Epithelial cell of esophagus (primary cell): Measurements from ENCODE around the gene FHDC1.

Experiments used
- DNase-seq: peaks from one replicate; pipeline ENCODE4 v3.0.0; 2010; ENCODE audit warnings: low read depth
- H3K4me3 ChIP-seq: 2 replicates; pipeline ENCODE4 v1.5.1; 2011; ENCODE audit warnings: mild to moderate bottlenecking, low read length, control low read depth
- CTCF ChIP-seq: IDR thresholded peaks from 2 replicates; pipeline ENCODE4 v1.5.1; 2011; ENCODE audit warnings: low read depth, mild to moderate bottlenecking, low read length, control low read depth, inconsistent platforms; ENCODE audit not compliant: insufficient read depth; ENCODE audit errors: missing control alignments

Gene FHDC1

GRCh38 chr4:152900395-152900794, 35.7 kb upstream of the FHDC1 start:
- H3K4me3 ChIP-seq = no peak overlapping the region
- DNase-seq = no peak
- no peak for TF ChIP-seq CTCF

DNA sequence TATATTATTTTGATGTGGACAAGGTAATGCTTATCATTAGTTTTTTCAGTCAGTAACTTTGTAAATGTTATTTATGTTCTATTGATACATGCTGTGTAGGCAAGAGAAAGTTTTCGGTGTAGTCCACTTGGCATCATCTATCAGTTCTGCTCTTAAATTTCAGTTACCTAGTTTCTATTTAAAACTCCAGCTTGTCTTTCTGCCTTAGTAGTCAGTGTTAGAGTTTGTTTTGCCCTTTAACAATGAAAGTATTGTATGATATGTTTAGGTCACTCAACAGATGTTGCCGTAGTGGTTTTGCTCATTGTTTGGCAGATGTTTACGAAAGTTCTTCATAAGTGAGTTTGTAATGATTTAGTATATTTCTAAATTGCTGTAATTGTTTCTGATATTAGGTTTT, 34.9 kb upstream of the FHDC1 start:
- no peak for DNase-seq
- no peak overlapping the region for H3K4me3 ChIP-seq
- no peak for TF ChIP-seq CTCF

GRCh38 chr4:152903658-152904057, 32.5 kb upstream of the FHDC1 start:
- no peak for TF ChIP-seq CTCF
- H3K4me3 ChIP-seq = no peak overlapping the region
- no peak for DNase-seq

DNA sequence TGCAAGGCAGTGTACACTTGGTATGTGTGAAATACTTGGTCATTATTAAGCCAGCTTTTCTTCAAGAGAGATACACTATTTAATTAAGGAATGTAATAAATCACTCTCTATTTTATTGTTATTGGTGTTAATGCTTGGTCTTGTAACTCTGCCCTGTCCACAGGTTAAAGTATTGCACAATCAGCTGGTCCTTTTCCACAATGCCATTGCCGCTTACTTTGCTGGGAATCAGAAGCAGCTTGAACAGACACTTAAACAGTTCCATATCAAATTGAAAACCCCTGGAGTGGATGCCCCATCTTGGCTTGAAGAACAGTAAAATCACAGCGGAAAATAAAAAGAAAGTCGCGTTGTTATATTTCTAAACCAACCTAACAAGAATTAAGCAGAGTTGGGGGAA, 26.2 kb upstream of the FHDC1 start:
- H3K4me3 ChIP-seq = no peak overlapping the region
- DNase-seq = no peak
- TF ChIP-seq CTCF = no peak

- no peak overlapping the region for H3K4me3 ChIP-seq
- TF ChIP-seq CTCF = no peak
- DNase-seq = no peak
Measured at GRCh38 chr4:152910521-152910920, 25.6 kb upstream of the FHDC1 start.

DNA sequence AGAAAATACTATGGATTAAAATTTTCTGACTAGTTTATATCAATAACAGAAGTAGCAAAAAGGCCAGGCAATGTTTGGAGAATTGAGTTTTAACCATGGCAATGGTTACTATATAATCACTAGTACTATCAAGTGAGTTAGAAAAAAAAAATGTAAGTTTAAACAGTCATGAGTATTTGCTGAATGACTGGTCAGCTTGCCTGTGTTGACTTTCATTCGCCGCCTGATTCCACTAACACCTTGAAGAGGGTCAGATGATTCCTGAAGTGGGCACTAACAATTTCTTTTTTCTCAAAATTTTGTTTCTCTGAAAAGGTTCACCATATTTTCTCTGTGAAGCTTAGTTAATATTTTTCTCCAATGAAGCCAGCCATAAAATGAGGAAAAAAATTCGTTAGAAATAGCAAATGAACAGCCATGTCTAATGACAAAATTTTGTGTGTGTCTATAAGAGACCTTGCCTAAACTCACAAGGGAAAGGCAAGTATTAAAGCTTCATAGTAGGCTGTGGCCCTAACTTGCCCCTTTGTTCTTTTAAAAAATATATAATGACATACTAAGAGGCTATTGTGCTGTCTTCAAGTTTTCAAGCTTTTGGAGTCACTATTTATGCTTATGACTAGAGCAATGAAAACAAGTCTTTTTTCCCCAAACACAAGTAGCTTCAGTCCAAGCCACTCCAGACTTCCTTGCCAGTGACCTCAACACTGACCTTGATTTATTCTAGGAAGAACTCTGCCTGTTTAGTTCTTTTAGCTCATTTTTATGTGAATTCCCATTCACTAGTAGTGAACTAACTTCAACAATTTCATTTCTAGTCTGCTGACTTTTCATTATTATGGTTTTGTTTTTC, 18.4 kb upstream of the FHDC1 start:
- no peak for DNase-seq
- H3K4me3 ChIP-seq = no peak overlapping the region
- no peak for TF ChIP-seq CTCF

- H3K4me3 ChIP-seq = no peak overlapping the region
- TF ChIP-seq CTCF = no peak
Measured at GRCh38 chr4:152919826-152920225, 16.3 kb upstream of the FHDC1 start.

More at GRCh38 chr4:152919826-152920225, 16.3 kb upstream of the FHDC1 start:
- no peak for DNase-seq
